ENCODE measurements around the gene GID8. TPM values are rescaled to one million over a fixed set of nuclear protein-coding genes. Genes with fewer than 3 reads are reported as not detected.
A peak's percentile ranks its signal among the peaks of the same experiment; 100 is the strongest.

The GID8 gene
- total and polyA plus RNA-seq, 9 of the 15 experiments (the other 6 are each of a cell fraction or from before 2014, with no cell fraction given) = 7.5 to 31.6 (median 22.2) TPM

- TF ChIP-seq SRF (CRISPR knock-in tag; IDR thresholded peaks at IDR 0.05) = no peak
- TF ChIP-seq MXI1 (IDR thresholded peaks at IDR 0.05; ENCODE audit: low read depth, low read length) = no peak
- no peak for TF ChIP-seq SNRNP70 (optimal IDR thresholded peaks at IDR 0.05; ENCODE audit: low read depth, low read length)
- no peak for TF ChIP-seq YY1 (IDR thresholded peaks at IDR 0.05; ENCODE audit: borderline replicate concordance in 1 of 3, control insufficient read depth in 1 of 3, extremely low read depth in 1 of 3, insufficient read depth in 3 of 3, insufficient read length in 1 of 3, insufficient replicate concordance in 2 of 3, low read depth in 1 of 3, low read length in 2 of 3)
- no peak for TF ChIP-seq PYGO2 (tag; IDR thresholded peaks at IDR 0.05)
- TF ChIP-seq ZSCAN29 (IDR thresholded peaks at IDR 0.05) = no peak
- TF ChIP-seq RB1 (IDR thresholded peaks at IDR 0.05; ENCODE audit: low read depth) = no peak
- TF ChIP-seq MAZ (CRISPR knock-in tag; conservative IDR thresholded peaks at IDR 0.05 in 1 of 2, IDR thresholded peaks at IDR 0.05 in 1 of 2) = peak in 1 of 2 experiments; percentile 90; a peak in 2 of 4 replicates
- no peak for TF ChIP-seq CEBPB (tag; IDR thresholded peaks at IDR 0.05)
- TF ChIP-seq XRCC5 (IDR thresholded peaks at IDR 0.05; ENCODE audit: low read depth, low read length) = peak; percentile 41
- no peak for TF ChIP-seq ZBTB5 (IDR thresholded peaks at IDR 0.05)
- TF ChIP-seq FIP1L1 (IDR thresholded peaks at IDR 0.05; ENCODE audit: low read depth, low read length, poor library complexity, severe bottlenecking) = no peak
- TF ChIP-seq GTF2B (IDR thresholded peaks at IDR 0.05; ENCODE audit: extremely low read depth, insufficient read length) = no peak
- no peak for TF ChIP-seq ETS2 (tag; IDR thresholded peaks at IDR 0.05; ENCODE audit: borderline replicate concordance, poor library complexity, severe bottlenecking)
- TF ChIP-seq ZNF212 (CRISPR knock-in tag; IDR thresholded peaks at IDR 0.05) = no peak
- no peak for TF ChIP-seq FOXO4 (CRISPR knock-in tag; IDR thresholded peaks at IDR 0.05)
- TF ChIP-seq STAT5A (IDR thresholded peaks at IDR 0.05; ENCODE audit: borderline replicate concordance, low read length) = no peak
Observed at GRCh38 chr20:62900052-62900691, 37.8 kb upstream of the GID8 start (continued).
